ENCODE data around the gene CENPL. TPM values are rescaled to one million over a fixed set of nuclear protein-coding genes. Genes with fewer than 3 reads are reported as not detected.

The CENPL gene, protein sequence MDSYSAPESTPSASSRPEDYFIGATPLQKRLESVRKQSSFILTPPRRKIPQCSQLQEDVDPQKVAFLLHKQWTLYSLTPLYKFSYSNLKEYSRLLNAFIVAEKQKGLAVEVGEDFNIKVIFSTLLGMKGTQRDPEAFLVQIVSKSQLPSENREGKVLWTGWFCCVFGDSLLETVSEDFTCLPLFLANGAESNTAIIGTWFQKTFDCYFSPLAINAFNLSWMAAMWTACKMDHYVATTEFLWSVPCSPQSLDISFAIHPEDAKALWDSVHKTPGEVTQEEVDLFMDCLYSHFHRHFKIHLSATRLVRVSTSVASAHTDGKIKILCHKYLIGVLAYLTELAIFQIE
- total RNA-seq (2022; extraction: Qiagen RNA extraction; ENCODE audit: low read depth): 12.0 to 14.4 TPM (median 13.3 TPM) in 5 replicates

DNA sequence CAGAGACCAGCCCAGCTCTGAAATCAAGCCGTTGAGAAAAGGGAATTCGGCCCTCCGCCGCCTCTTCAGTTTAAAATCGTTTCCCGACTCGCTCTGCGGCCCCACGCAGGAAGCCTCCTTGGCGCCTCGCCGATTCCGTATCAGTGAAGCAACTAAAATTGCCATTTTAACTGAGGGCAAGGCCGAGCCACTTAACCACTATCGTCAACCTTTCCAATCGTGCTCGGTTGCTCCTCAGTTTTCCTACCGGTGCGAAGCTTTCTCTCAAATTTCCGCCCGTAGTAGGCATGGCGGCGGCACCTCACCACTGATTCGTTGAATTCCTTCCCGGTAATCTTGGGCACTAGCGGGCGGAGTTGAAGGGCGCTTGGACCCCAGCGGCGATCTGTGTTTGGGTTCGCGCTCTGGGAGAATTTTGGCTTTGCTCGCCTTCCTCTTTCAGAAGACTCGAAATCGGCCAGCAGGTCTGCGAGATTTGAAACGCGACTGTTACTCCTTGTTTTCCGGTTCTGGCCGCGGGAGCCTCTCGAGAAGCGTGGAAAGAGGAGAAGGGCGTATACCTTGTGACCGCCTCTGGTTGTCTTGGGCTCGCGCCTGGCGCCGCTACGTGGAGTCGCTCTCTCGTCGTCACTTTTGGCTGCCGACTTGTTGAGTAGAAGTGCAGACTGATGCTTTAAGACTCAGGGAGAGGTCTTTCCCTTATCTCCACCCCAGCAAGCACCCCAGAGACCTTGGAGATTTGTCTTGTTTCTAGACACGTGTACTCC lies at the start of gene CENPL, which contains the start of gene DARS2:
Gene CENPL, minus strand, starts transcription at position 569 of the 767 bp plus-strand sequence. CDS start 13,584 bp downstream, outside the sequence.
Gene DARS2, plus strand, starts transcription at position 359 of the 767 bp plus-strand sequence. CDS start 557 bp downstream, outside the sequence.

DNA sequence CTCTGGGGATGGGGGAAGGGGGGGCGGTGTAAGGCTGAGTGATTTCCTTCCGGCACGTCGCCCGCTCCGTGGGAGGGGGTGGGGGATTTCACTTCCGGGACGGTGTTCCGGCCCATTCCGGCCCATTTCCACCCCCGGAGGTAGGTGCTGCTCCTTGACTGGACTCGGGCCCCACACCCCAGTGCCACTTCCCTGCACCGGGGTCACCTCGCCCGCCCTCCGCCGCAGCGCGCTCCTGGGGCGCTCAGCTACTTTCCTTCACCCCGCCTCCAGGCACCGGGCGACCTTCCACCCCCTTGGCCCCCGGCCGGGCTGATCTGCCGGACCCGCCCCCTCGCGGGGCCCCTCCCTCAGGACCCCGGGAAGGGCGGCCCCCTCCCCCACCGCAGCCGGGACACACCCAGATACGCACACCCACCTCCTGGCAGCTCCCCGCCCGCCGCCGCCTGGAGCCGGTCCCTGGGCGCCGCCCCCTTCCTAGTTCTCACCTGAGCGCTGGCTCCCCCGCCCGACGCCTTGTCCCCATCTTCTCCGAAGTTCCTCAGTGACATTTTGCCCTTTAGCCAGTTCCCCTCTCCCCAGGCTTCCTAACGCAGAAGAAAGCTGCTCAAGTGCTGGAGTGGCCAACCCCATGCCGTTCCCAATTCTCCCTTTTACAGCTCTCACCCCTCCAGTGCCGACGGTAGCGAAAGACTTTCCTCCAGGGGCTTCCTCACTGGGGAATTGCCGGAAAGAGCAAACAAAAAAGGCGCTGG lies 43.8 kb upstream of the CENPL start, which contains the start of gene ZBTB37:
Gene ZBTB37, plus strand, starts transcription at position 115 of the 755 bp plus-strand sequence. CDS start 1,846 bp downstream, outside the sequence.

DNA sequence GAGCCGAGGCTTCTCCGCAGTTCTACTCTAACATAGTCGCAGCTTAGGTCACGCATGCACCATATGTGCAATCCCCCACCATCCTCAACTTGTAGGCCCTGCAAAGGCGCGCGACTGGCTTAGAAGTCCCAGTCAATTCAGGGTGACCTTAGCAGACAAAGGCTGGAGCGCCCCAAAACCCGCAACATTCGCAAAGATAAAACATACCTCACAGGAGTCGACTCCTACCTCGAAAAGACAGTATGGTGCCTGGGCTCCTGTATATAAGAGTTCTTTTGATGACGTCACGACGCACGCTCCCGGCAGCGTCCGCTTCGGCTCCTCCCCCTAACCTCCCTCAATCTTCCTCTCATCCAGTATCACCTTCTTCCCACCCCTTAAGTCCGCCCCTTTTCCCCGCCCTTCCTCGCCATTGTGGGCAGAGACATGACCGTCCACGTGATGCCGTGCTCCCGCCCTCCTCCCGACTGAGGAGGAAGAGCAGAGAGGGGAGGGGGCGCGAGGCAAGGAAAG lies 43.1 kb upstream of the CENPL start, which contains the start of gene GAS5:
Gene GAS5, minus strand, starts transcription at position 237 of the 513 bp plus-strand sequence.

Other genes with a start within 250 kb of the CENPL start
- not detected in 5 replicates for gene SLC9C2, start 221.8 kb downstream of the CENPL start, total RNA-seq (2022; extraction: Qiagen RNA extraction; ENCODE audit: low read depth)
- not detected in 5 replicates for gene TEX50, start 189.5 kb downstream of the CENPL start, total RNA-seq (2022; extraction: Qiagen RNA extraction; ENCODE audit: low read depth)
- gene ANKRD45, start 155.0 kb downstream of the CENPL start, total RNA-seq (2022; extraction: Qiagen RNA extraction; ENCODE audit: low read depth): 0.14 to 0.34 TPM (median 0.25 TPM) in 3 of 5 replicates, not detected in the others
- 10.5 to 17.3 TPM (median 13.7 TPM) in 5 replicates for gene KLHL20, start 109.9 kb downstream of the CENPL start, total RNA-seq (2022; extraction: Qiagen RNA extraction; ENCODE audit: low read depth)
- gene DARS2, start 210 bp downstream of the CENPL start, total RNA-seq (2022; extraction: Qiagen RNA extraction; ENCODE audit: low read depth): 37.2 to 44.7 TPM (median 41.8 TPM) in 5 replicates
- gene GAS5, start 43.1 kb upstream of the CENPL start, total RNA-seq (2022; extraction: Qiagen RNA extraction; ENCODE audit: low read depth): 287 to 387 TPM (median 302 TPM) in 5 replicates
- gene ZBTB37, start 43.5 kb upstream of the CENPL start, total RNA-seq (2022; extraction: Qiagen RNA extraction; ENCODE audit: low read depth): 1.1 to 1.8 TPM (median 1.4 TPM) in 5 replicates
- gene SERPINC1, start 92.4 kb upstream of the CENPL start, total RNA-seq (2022; extraction: Qiagen RNA extraction; ENCODE audit: low read depth): 0.11 to 0.16 TPM (median 0.13 TPM) in 3 of 5 replicates, not detected in the others
- 4.4 to 6.6 TPM (median 5.5 TPM) in 5 replicates for gene RC3H1, start 197.5 kb upstream of the CENPL start, total RNA-seq (2022; extraction: Qiagen RNA extraction; ENCODE audit: low read depth)